Karpas-422 (cell line): ENCODE measurements around the gene KANSL1. TPM values are rescaled to one million over a fixed set of nuclear protein-coding genes. Genes with fewer than 3 reads are reported as not detected.

Experiments
- DNase-seq: peaks from one replicate; pipeline ENCODE4 v3.0.0-alpha.2; 2015
- H2AFZ ChIP-seq: fragments of 200-600 bp; sonication (generic); 2 replicates; pipeline ENCODE4 v1.6.1; 2014; ENCODE audit warnings: antibody characterized with exemption, low read length, mixed read lengths
- H3K27ac ChIP-seq: fragments of 200-600 bp; sonication (generic); 2 replicates; pipeline ENCODE4 v1.5.1; 2014; ENCODE audit warnings: mild to moderate bottlenecking, low read length, moderate library complexity
- H3K27me3 ChIP-seq: fragments of 200-600 bp; sonication (generic); 2 replicates; pipeline ENCODE4 v1.6.1; 2014; ENCODE audit warnings: low read length, mixed read lengths
- H3K36me3 ChIP-seq: fragments of 200-600 bp; sonication (generic); 2 replicates; pipeline ENCODE4 v1.6.1; 2014; ENCODE audit warnings: low read length, mixed read lengths; ENCODE audit not compliant: insufficient read depth
- H3K4me1 ChIP-seq: fragments of 200-600 bp; sonication (generic); 2 replicates; pipeline ENCODE4 v1.6.1; 2014; ENCODE audit warnings: mild to moderate bottlenecking, low read length, mixed read lengths
- H3K4me2 ChIP-seq: fragments of 200-600 bp; sonication (generic); 2 replicates; pipeline ENCODE4 v1.6.1; 2014; ENCODE audit warnings: low read length, low read depth, mild to moderate bottlenecking; ENCODE audit not compliant: poor library complexity, severe bottlenecking
- H3K4me3 ChIP-seq: fragments of 200-600 bp; sonication (generic); 2 replicates; pipeline ENCODE4 v1.5.1; 2014; ENCODE audit warnings: mild to moderate bottlenecking, antibody characterized with exemption, low read length, mixed read lengths
- H3K79me2 ChIP-seq: fragments of 200-600 bp; sonication (generic); 2 replicates; pipeline ENCODE4 v1.6.1; 2014; ENCODE audit warnings: mild to moderate bottlenecking, low read length, mixed read lengths
- H3K9ac ChIP-seq: fragments of 200-600 bp; sonication (generic); 2 replicates; pipeline ENCODE4 v1.6.0; 2014; ENCODE audit warnings: low read length
- H3K9me2 ChIP-seq: fragments of 200-600 bp; sonication (generic), shearing (Covaris generic); replicated peaks from 2 replicates; pipeline ENCODE4 v1.6.0; 2014; ENCODE audit warnings: mild to moderate bottlenecking, low read length, moderate library complexity; ENCODE audit not compliant: insufficient read depth
- H3K9me3 ChIP-seq: fragments of 300-700, 200-600 bp; sonication (generic); 2 replicates; pipeline ENCODE4 v1.6.1; 2014; ENCODE audit warnings: low read length, mixed read lengths
- H4K20me1 ChIP-seq: fragments of 200-600 bp; sonication (generic); 2 replicates; pipeline ENCODE4 v1.6.1; 2014; ENCODE audit warnings: mild to moderate bottlenecking, antibody characterized with exemption, low read length, low read depth; ENCODE audit not compliant: insufficient read depth
- total RNA-seq: library from RNA; depleted of rRNA; stranded (reverse); fragments of >200 nt; shearing (Covaris generic); gene quantifications from 2 replicates; pipeline ENCODE4 v1.2.3, GENCODE V29; 2014; ENCODE audit warnings: low replicate concordance

Gene KANSL1
- total RNA-seq, 1 experiment from 2014 or later, result 127 TPM

DNA sequence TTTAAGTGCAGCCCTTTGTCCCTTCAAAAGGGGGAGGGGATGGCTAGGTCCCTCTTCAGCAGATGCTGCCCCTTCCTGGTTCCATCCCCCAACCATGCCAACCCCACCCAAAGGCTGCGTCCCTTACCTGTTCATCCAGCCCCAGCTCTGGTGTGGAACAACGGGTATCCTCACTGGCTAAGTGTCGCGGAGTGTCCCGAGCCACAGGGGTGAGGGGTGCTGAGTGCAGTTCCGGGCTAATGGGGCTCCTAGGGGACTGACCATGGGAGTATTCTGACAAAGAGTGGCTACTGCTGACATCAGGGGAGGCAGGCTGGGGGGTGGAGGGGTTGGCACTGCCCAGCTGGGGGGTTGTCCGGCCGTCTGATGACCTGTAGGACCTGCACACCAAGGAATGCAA lies 161.3 kb downstream of the KANSL1 start:
- Histone ChIP-seq H3K4me1 (peaks cover 51% of the 10 kb centered on the region), H3K36me3 (peaks cover 22% of the 10 kb centered on the region; the same call in 1 of the 2 replicates), H3K27me3 (no peaks in the 10 kb centered on the region), H3K27ac (no peak overlapping the region), H3K4me2 (no peak overlapping the region), H4K20me1 (0 out of 2 replicates have a peak, but pooled peaks cover 4% of the 10 kb centered on the region), H3K9me3 (no peaks in the 10 kb centered on the region), H3K9ac (no peak overlapping the region), H3K9me2 (no peaks in the 10 kb centered on the region), H3K4me3 (no peak overlapping the region), H2AFZ (no peak overlapping the region), H3K79me2 (no peaks in the 10 kb centered on the region)
- no peak for DNase-seq

DNA sequence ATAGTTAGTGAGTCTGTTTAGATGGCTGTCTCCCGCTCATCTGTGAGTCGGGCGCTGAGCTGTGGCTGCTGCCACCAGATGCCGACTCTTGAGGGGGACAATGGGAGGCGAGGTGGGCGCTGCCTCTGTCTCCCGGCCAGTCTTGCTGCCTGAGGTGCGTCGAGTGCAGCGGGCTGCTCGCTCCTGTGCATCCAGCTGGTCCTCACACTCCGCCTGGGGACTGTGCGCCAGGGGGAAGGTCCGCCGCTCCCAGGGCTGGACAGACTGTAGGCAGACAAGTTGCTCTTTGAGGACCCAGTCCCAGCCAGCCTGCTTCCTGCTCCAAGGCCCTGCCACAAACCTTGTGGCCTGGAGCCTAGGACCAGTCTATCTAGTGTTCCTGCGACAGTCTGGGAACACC lies 161.8 kb downstream of the KANSL1 start:
- H3K4me1 ChIP-seq, result peaks cover 56% of the 10 kb centered on the region
- 0 out of 2 replicates have a peak, but pooled peaks cover 4% of the 10 kb centered on the region for H4K20me1 ChIP-seq
- no peak overlapping the region for H3K4me3 ChIP-seq
- H2AFZ ChIP-seq, result no peak overlapping the region
- H3K9me3 ChIP-seq, result no peaks in the 10 kb centered on the region
- H3K4me2 ChIP-seq, result no peak overlapping the region
- no peak for DNase-seq
- H3K9ac ChIP-seq, result no peak overlapping the region
- no peaks in the 10 kb centered on the region for H3K27me3 ChIP-seq
- H3K27ac ChIP-seq, result no peak overlapping the region
- no peaks in the 10 kb centered on the region for H3K79me2 ChIP-seq
- peaks cover 22% of the 10 kb centered on the region; the same call in 1 of the 2 replicates for H3K36me3 ChIP-seq
- no peaks in the 10 kb centered on the region for H3K9me2 ChIP-seq

DNA sequence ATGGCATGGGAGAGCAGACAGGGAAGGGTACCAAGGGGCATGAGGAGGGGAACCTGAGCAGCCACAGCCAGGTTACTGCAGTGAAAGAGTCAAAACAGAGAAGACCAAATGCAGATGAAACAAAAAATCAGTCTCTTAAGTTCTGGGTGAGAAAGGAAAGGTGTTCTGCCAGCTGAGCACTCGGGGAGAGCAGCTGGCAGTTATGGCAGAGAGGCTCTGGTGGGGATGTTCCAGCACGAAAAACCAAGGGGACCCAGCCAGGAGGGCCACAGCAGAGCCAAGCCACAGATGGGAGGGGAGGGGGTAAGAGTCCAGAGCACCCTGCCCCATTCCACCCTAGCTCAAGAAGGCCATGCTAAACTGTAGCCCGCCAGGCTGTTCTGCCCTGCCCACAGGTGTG lies 162.5 kb downstream of the KANSL1 start:
- no peak overlapping the region for H3K4me3 ChIP-seq
- H3K27me3 ChIP-seq, result no peaks in the 10 kb centered on the region
- H3K36me3 ChIP-seq, result peaks cover 19% of the 10 kb centered on the region; the same call in 1 of the 2 replicates
- H3K9ac ChIP-seq, result no peak overlapping the region
- H2AFZ ChIP-seq, result no peak overlapping the region
- no peaks in the 10 kb centered on the region for H3K9me2 ChIP-seq
- peak overlapping the region; percentile 95 for H3K27ac ChIP-seq
- no peaks in the 10 kb centered on the region for H3K9me3 ChIP-seq
- 0 out of 2 replicates have a peak, but pooled peaks cover 4% of the 10 kb centered on the region for H4K20me1 ChIP-seq
- no peak for DNase-seq
- H3K79me2 ChIP-seq, result no peaks in the 10 kb centered on the region
- peak overlapping the region; percentile 15 for H3K4me2 ChIP-seq
- H3K4me1 ChIP-seq, result peaks cover 63% of the 10 kb centered on the region

DNA sequence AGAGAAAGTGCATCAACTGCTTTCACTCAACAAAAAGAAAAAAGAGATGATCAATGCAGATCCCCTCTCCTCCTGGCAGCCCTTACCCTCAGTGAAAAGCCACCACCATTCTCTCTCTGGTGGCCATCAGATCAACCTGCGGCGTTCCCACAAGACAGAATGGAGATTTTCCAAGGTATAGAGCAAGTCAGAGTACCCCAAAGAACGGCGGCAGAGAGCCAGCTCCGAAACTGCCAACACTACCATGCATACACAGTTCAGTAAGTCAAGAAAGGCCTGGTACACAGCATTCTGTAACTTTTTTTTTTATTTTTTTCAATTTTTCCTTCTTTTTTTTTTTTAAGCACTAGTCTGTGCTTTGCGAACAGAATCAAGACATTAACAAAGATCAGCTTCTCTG lies 163.6 kb downstream of the KANSL1 start:
- peaks cover 69% of the 10 kb centered on the region for H3K4me1 ChIP-seq
- H3K4me2 ChIP-seq, result peak overlapping the region; percentile 72
- H3K27me3 ChIP-seq, result no peaks in the 10 kb centered on the region
- peaks cover 12% of the 10 kb centered on the region; the same call in 1 of the 2 replicates for H3K36me3 ChIP-seq
- no peak overlapping the region for H2AFZ ChIP-seq
- 0 out of 2 replicates have a peak, but pooled peaks cover under 1% of the 10 kb centered on the region for H4K20me1 ChIP-seq
- H3K27ac ChIP-seq, result peak overlapping the region; percentile 95
- H3K9me2 ChIP-seq, result no peaks in the 10 kb centered on the region
- no peak overlapping the region for H3K4me3 ChIP-seq
- no peaks in the 10 kb centered on the region for H3K9me3 ChIP-seq
- no peak overlapping the region for H3K9ac ChIP-seq
- no peaks in the 10 kb centered on the region for H3K79me2 ChIP-seq
- no peak for DNase-seq

DNA sequence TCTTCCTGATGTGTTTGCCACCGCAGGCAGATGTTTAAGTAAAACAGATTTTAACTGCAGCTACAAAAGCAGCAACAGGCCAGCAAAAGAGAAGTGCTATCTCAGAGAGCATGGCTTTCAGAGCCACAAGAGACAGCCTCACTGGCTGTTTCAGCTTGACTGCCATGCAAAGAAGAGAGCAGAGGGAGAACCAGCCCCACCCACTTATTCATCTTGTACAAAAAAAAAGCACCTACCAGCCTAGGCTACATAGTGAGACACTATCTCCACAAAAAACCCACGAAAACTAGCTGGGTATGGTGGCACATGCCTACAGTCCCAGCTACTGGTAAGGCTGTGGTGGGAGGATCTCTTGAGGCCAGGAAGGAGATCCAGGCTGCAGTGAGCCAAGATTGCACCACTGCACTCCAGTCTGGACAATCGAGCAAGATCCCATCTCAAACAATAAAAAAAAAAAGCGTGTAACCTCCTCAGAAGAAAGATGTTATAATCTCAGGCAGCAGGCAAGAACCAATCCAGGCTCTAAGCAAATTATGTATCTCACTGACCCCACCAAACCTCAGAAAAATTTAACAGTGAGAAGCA lies 164.2 kb downstream of the KANSL1 start:
- Histone ChIP-seq H2AFZ (no peak overlapping the region), H3K9me2 (no peaks in the 10 kb centered on the region), H4K20me1 (no peaks in the 10 kb centered on the region), H3K27me3 (no peaks in the 10 kb centered on the region), H3K27ac (peak overlapping the region; percentile 95), H3K4me1 (peaks cover 69% of the 10 kb centered on the region), H3K9me3 (no peaks in the 10 kb centered on the region), H3K9ac (peak overlapping the region; percentile 70), H3K4me2 (peak overlapping the region; percentile 72), H3K79me2 (no peaks in the 10 kb centered on the region), H3K4me3 (peak overlapping the region; percentile 54), H3K36me3 (peaks cover 10% of the 10 kb centered on the region; the same call in 1 of the 2 replicates)
- peak; percentile 93 for DNase-seq

GRCh38 chr17:46028374-46028773 lies 164.9 kb downstream of the KANSL1 start:
- Histone ChIP-seq H3K79me2 (no peaks in the 10 kb centered on the region), H3K4me3 (peak overlapping the region; percentile 54), H3K4me1 (peaks cover 69% of the 10 kb centered on the region), H3K27me3 (no peaks in the 10 kb centered on the region), H4K20me1 (no peaks in the 10 kb centered on the region), H3K36me3 (peaks cover 9% of the 10 kb centered on the region; the same call in 1 of the 2 replicates), H3K9me3 (no peaks in the 10 kb centered on the region), H3K9ac (peak overlapping the region; percentile 70), H2AFZ (no peak overlapping the region), H3K4me2 (peak overlapping the region; percentile 72), H3K27ac (peak overlapping the region; percentile 95), H3K9me2 (no peaks in the 10 kb centered on the region)
- DNase-seq, result peak; percentile 56

- peak overlapping the region; percentile 54 for H3K4me3 ChIP-seq
- H4K20me1 ChIP-seq, result no peaks in the 10 kb centered on the region
- H3K9me3 ChIP-seq, result no peaks in the 10 kb centered on the region
- no peak overlapping the region for H2AFZ ChIP-seq
- peaks cover 69% of the 10 kb centered on the region for H3K4me1 ChIP-seq
- peak overlapping the region; percentile 95 for H3K27ac ChIP-seq
- DNase-seq, result no peak
- H3K27me3 ChIP-seq, result no peaks in the 10 kb centered on the region
- no peaks in the 10 kb centered on the region for H3K9me2 ChIP-seq
- H3K4me2 ChIP-seq, result peak overlapping the region; percentile 72
- peak overlapping the region; percentile 70 for H3K9ac ChIP-seq
- H3K79me2 ChIP-seq, result no peaks in the 10 kb centered on the region
- peaks cover 11% of the 10 kb centered on the region; the same call in 1 of the 2 replicates for H3K36me3 ChIP-seq
These were observed 165.3 kb downstream of the KANSL1 start for GRCh38 chr17:46027976-46028325.

DNA sequence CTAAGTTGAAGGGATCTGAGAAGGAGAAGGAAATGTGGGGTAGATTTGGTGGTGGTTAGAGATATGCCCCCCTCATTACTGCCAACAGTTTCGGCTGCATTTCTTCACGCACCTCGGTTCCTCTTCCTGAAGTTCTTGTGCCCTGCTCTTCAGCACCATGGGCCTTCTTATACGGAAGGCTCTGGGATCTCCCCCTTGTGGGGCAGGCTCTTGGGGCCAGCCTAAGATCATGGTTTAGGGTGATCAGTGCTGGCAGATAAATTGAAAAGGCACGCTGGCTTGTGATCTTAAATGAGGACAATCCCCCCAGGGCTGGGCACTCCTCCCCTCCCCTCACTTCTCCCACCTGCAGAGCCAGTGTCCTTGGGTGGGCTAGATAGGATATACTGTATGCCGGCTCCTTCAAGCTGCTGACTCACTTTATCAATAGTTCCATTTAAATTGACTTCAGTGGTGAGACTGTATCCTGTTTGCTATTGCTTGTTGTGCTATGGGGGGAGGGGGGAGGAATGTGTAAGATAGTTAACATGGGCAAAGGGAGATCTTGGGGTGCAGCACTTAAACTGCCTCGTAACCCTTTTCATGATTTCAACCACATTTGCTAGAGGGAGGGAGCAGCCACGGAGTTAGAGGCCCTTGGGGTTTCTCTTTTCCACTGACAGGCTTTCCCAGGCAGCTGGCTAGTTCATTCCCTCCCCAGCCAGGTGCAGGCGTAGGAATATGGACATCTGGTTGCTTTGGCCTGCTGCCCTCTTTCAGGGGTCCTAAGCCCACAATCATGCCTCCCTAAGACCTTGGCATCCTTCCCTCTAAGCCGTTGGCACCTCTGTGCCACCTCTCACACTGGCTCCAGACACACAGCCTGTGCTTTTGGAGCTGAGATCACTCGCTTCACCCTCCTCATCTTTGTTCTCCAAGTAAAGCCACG lies 165.9 kb downstream of the KANSL1 start:
- H2AFZ ChIP-seq, result no peak overlapping the region
- H3K4me3 ChIP-seq, result peak overlapping the region; percentile 58
- no peaks in the 10 kb centered on the region for H4K20me1 ChIP-seq
- H3K79me2 ChIP-seq, result no peaks in the 10 kb centered on the region
- no peak for DNase-seq
- H3K36me3 ChIP-seq, result peaks cover 16% of the 10 kb centered on the region; the same call in 1 of the 2 replicates
- H3K27me3 ChIP-seq, result no peaks in the 10 kb centered on the region
- no peaks in the 10 kb centered on the region for H3K9me2 ChIP-seq
- peak overlapping the region; percentile 70 for H3K9ac ChIP-seq
- peaks cover 69% of the 10 kb centered on the region for H3K4me1 ChIP-seq
- H3K9me3 ChIP-seq, result no peaks in the 10 kb centered on the region
- H3K27ac ChIP-seq, result peak overlapping the region; percentile 95
- H3K4me2 ChIP-seq, result peak overlapping the region; percentile 72
